Embryonic facial prominence (tissue), 1 donor: ENCODE data around the gene QSOX2.

Experiments
- DNase-seq: peaks from one replicate; pipeline ENCODE4 v3.0.0-alpha.2; 2016; ENCODE audit errors: extremely low spot score

The QSOX2 gene

DNA sequence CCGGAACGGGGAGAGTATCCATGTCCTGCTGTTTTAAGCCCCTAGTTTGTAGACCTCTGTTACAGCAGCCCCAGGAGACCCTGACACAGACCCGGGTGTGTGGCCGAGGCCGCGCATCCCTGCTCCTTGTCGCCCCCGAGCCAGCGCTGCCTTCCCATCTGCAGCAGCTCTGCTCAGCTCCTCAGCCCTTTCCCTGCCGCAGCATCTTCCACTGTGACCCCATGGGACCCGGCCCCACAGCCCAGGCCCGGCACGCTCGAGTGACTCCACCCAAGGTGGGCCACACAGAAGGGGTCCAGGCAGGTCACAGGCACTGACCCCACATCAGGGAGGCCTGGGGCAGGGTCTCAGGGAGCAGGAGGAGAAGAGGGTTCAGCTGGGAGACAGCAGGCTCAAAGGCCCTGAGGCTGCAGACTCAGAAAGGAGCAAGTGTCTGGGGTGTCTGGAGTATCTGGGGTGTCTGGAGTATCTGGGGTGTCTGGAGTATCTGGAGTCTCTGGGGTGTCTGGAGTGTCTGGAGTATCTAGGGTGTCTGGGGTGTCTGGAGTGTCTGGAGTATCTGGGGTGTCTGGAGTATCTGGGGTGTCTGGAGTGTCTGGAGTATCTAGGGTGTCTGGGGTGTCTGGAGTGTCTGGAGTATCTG lies 71.8 kb downstream of the QSOX2 start:
- no peak for DNase-seq

GRCh38 chr9:136172412-136173079 lies 73.1 kb downstream of the QSOX2 start:
- DNase-seq: no peak

- no peak for DNase-seq
These were observed 73.7 kb downstream of the QSOX2 start for GRCh38 chr9:136171801-136172411.

DNA sequence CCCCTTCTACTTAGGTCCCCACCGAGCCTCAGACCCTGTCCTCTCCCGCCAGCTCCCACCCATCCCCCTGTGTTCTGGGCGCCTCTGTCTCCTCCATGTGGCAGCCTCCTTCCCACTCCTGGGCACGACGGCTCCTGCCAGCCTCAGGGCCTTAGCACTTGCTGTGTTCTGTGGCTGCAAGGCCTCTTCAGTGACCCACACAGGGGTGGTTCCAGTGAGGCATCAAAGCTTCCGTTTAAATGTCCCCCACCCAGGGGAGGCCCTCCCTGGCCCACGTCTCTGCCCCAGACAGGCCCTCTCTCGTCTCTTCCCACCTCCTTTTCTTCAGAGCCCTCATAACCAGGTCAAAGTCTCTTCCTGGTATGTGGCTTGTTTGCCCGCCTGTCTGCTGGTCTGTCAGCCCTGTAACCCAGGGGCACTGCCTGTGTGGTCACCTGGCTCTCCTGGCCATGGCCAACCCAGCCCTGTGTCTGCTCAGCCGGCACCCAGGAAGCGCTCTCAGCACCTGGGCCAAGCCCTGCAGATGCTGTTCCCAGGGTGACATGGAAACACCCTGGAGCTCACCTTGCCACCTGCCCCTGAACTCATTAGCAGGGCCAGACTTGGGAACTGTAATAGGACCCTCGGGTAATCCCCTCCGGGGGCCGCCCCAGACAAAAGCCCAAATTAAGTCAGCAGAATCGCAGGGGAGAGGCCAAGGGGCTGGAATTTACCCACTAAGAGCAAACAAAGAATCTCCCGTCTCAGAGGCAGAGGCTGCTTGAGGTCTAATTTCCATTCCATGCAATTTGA lies 74.4 kb downstream of the QSOX2 start:
- peak; percentile 13 for DNase-seq

- no peak for DNase-seq
These were observed 75.4 kb downstream of the QSOX2 start for GRCh38 chr9:136170006-136170901.

GRCh38 chr9:136169495-136169894 lies 76.1 kb downstream of the QSOX2 start:
- DNase-seq: no peak

DNA sequence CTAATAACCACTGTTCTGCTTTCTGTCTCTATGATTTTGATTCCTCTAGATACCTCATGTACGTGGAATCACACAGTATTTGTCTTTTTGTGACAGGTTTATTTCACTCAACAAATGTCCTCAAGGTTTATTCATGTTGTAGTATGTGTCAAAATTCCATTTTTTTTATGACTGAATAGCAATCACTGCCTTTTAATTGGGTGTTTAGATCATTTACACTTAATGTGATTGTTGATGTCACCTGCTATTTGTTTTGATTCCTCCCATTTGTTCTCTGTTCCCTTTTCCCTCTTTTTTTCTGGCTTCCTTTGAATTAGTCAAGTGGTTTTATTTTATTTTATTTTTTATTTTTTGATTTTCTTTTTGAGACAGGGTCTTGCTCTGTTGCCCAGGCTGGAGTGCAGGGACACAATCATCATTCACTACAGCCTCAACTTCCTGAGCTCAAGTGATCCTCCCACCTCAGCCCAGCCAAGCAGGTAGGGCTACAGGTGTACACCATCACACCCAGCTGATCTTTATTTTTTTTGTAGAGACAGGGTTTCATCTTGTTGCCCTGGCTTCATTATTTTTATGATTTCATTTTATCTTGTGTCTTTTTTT lies 82.3 kb downstream of the QSOX2 start:
- no peak for DNase-seq

- no peak for DNase-seq
These were observed 84.5 kb downstream of the QSOX2 start for GRCh38 chr9:136160995-136161610.

- no peak for DNase-seq
These were observed 85.2 kb downstream of the QSOX2 start for GRCh38 chr9:136160381-136160841.

GRCh38 chr9:136159851-136160250 lies 85.8 kb downstream of the QSOX2 start:
- DNase-seq: no peak

- no peak for DNase-seq
These were observed 87.9 kb downstream of the QSOX2 start for GRCh38 chr9:136157477-136158265.
